LNCaP clone FGC (cell line): ENCODE results near the gene MCRIP1.
A peak's percentile ranks its signal among the peaks of the same experiment; 100 is the strongest.

Experiments
- DNase-seq: peaks from one replicate; pipeline ENCODE4 v3.0.0-alpha.2; 2011; ENCODE audit warnings: low read depth
- H3K4me3 ChIP-seq: 2 replicates; pipeline ENCODE4 v1.5.1; 2011; ENCODE audit warnings: mild to moderate bottlenecking, low read depth, low read length, control low read depth
- TF ChIP-seq, protein P1 (sequence below): IDR thresholded peaks from 2 replicates; pipeline ENCODE4 v1.5.1; 2012; ENCODE audit warnings: mild to moderate bottlenecking; ENCODE audit not compliant: control insufficient read depth, insufficient read depth; ENCODE audit errors: extremely low read depth

Gene MCRIP1

DNA sequence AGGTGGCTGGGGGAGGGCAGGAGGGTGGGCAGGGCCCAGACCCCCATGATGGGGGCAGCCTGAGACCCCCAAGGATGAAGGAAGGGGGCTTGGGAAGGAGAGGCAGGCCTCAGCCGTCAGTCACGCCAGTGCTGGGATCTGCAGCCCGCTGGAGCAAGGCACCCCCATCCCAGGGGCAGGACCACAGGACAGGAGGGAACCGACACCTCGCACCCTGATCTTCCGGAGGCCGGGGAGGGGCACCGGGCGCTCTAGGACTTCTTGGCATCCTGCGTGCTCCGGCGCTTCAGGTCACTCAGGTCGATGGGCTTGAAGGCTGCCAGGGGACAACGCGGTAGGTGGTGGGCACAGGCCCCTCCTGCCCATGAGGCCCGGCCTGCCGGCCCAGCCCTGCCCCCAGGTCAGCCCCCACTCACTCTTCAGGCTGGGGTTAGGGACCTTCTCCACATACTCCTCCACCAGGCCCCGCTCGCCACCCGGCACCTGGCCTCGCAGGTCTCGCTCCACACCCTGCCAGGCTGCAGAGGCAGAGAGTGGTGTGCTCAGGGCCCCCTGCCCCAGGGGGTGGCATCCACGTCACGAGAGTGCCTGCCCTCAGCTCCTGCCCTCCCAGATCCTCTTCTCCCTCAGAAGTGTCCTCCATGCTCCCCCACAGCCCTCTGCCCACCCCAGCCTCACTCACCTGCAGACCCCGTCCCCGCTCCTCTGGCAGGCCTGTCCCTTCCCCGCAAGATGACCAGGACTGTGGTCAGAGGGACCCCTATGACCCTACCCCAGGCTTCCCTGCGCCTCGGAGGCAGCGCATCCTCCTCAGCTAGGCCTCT, 9.9 kb downstream of the MCRIP1 start:
- H3K4me3 ChIP-seq, result no peak overlapping the region
- TF ChIP-seq, protein P1, sequence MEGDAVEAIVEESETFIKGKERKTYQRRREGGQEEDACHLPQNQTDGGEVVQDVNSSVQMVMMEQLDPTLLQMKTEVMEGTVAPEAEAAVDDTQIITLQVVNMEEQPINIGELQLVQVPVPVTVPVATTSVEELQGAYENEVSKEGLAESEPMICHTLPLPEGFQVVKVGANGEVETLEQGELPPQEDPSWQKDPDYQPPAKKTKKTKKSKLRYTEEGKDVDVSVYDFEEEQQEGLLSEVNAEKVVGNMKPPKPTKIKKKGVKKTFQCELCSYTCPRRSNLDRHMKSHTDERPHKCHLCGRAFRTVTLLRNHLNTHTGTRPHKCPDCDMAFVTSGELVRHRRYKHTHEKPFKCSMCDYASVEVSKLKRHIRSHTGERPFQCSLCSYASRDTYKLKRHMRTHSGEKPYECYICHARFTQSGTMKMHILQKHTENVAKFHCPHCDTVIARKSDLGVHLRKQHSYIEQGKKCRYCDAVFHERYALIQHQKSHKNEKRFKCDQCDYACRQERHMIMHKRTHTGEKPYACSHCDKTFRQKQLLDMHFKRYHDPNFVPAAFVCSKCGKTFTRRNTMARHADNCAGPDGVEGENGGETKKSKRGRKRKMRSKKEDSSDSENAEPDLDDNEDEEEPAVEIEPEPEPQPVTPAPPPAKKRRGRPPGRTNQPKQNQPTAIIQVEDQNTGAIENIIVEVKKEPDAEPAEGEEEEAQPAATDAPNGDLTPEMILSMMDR, result no peak
- DNase-seq, result no peak

DNA sequence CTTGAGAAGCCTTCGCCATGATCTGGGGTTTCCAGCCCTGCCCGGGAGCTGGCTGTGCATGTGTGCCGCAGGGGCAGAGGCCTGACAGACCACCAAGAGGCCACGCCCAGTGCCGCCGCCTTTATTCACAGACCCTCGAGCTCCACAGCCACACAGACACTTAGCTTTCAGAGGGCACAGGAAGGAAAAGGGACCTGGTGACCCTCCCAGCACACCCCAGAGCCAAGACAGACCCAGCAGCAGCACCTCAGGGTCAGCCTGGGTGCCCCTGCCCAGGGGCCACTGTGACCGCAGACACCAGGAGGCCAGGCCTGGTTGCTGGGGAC, 10.8 kb downstream of the MCRIP1 start:
- no peak overlapping the region for H3K4me3 ChIP-seq
- no peak for DNase-seq
- TF ChIP-seq, protein P1, result no peak

DNA sequence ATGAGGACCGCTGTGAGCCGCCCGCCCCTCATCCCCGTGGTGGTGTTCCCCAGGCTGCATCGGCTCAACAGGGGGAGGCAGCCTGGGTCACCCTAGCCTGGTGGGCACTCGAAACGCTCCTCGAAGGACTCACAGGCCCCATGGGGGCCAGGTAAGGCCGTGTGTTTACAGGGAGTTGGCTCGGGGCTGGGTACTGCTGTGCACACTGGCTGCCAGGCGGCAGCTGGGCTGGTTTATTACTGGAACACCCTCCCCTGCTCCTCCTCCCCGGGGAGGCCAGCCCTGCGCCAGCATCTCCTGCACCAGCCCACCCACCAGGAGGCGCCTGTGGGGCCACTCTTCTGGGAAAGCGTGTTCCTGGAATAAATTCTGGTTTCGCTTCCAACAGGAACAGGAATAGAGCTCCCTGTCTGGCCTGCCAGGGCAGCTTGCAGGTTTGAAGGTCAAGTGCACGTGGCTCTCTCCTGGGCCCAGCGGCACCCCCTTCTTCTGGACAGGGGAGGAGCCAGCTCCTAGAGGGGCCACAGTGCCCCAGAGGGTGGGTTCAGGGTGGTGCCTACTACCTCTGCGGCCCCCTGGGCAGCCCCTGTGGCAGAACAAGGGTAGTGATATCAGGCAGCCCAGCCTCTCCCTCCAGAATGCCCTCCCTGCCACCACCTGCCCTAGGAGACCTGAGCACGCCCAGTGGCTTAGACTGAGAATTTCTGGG, 11.3 kb downstream of the MCRIP1 start:
- H3K4me3 ChIP-seq, result no peak overlapping the region
- TF ChIP-seq, protein P1, result peak; percentile 83
- peak; percentile 93 for DNase-seq

DNA sequence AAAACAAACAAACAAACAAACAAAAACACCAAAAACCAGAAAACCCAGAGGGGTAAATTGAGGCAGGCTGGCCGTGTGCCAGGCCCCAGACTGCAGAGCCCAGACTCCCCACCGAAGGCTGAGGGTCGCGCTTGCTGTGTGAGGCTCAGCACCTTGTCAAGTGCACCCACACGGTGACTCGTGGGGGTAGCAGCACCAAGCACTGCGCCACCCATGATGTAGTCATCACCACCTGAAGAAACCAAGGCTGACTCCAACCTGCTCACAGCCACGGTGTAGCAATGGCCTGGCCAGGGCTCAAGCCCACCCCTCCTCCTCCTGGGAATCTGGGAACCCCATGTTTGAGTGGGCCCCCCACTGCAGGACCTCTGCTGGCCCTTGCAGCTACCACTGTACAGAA, 11.9 kb downstream of the MCRIP1 start:
- DNase-seq, result no peak
- no peak overlapping the region for H3K4me3 ChIP-seq
- TF ChIP-seq, protein P1, result no peak

DNA sequence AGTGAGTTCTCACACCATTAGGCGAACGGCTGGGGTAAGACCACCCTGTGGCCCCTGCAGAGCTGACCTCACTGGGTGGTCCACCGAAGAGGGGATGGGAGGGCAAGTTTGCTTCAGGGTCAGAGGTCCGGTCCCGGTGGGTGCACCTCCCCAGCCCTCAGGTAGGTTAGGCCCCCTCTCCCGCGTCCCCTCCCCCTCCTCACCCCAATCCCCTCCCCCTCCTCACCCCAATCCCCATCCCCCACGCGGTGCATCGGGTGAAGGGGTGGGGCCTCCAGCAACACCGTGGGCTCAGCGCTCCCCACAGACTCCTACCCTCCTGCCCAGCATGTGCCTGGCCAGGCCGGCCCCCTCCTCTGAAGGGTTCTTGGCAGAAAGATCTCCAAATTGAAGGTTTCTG, 13.4 kb downstream of the MCRIP1 start:
- H3K4me3 ChIP-seq, result no peak overlapping the region
- DNase-seq, result no peak
- TF ChIP-seq, protein P1, result no peak

DNA sequence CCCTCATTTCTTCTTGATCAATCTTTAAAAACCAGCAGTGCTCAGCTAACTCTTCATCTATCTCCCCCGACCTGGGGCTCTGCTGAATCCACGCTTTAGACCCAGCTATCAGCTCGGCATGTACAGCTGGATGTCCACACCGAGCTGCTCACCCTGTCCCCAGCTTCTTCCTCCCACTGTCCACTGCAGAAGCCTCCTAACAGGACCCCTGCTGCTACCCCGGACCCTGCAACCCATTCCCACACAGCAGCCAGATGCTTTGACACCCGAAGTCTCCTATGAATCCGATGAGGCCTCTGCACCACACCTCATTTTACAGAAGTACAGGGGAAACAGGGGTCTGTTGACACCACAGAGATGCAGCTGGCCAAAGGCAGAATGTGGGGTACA, 15.3 kb downstream of the MCRIP1 start:
- TF ChIP-seq, protein P1, result no peak
- DNase-seq, result no peak
- no peak overlapping the region for H3K4me3 ChIP-seq

DNA sequence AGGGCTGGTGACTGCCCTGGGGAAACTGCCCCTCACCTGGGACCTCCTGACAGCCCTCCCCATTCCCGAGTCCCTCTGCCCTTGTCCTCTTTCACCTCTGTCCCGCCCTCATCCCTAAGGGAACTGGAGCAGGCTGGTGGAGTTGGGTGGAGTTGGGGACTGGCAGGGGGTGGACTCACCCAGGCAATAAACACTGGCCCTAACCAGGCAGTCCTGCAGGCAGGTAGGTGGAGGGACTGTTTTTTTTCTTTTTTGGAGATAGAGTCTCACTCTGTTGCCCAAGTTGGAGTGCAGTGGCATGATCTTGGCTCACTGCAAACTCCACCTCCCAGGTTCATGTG, 17.5 kb downstream of the MCRIP1 start:
- DNase-seq, result no peak

More for the DNA sequence above, 17.5 kb downstream of the MCRIP1 start:
- TF ChIP-seq, protein P1, result no peak
- no peak overlapping the region for H3K4me3 ChIP-seq
